Measurements from ENCODE around the gene POLR3G. TPM values are rescaled to one million over a fixed set of nuclear protein-coding genes. Genes with fewer than 3 reads are reported as not detected.

The POLR3G gene
- 13.2 and 13.6 TPM in 2 replicates for total RNA-seq (2022)
- Bru-seq, nascent RNA, result percentile 64 among the genes with signal in this experiment
- BruChase-seq, experiment 1, labeled RNA remaining after a 6-hour chase, result percentile 72 among the genes with signal in this experiment
- percentile 68 among the genes with signal in this experiment for BruChase-seq, experiment 2, labeled RNA remaining after a 2-hour chase
- long read RNA-seq, transcript POLR3G-201 (8 exons, 3,285 nt), result major isoform, 13 of 38 reads
- long read RNA-seq, partial matches to known transcripts, result 1 of 38 reads
- long read RNA-seq, other reads (novel, unspliced or antisense), result 18 of 38 reads

- ChIA-PET CTCF (interaction anchor here (0.5 to 3.5 kb wide), 12 partner anchors 9 to 840 kb away, joined by 3 to 25 read pairs (median 4); partner anchors contain the start of gene LYSMD3), POLR2A (interaction anchor here (0.6 to 6.0 kb wide), 24 partner anchors 8 to 908 kb away, joined by 3 to 122 read pairs (median 5); partner anchors contain the start of genes ARRDC3, CETN3 and LYSMD3)
- Mint-ChIP-seq H3K9me3 (ENCODE audit: unreplicated experiment) (no peaks in the 10 kb centered on the region), H3K4me1 (ENCODE audit: insufficient read depth, unreplicated experiment) (peaks cover 23% of the 10 kb centered on the region), H3K4me3 (ENCODE audit: unreplicated experiment) (peak within 1 kb of the TSS; percentile 100), H3K27ac (ENCODE audit: low read depth, unreplicated experiment) (peak within 1 kb of the TSS; percentile 83), H3K27me3 (ENCODE audit: insufficient read depth, unreplicated experiment) (no peaks in the 10 kb centered on the region), H3K36me3 (ENCODE audit: insufficient read depth, unreplicated experiment) (peaks cover under 1% of the 10 kb centered on the region)
- peak; percentile 37 for TF ChIP-seq CTCF (IDR thresholded peaks at IDR 0.05; ENCODE audit: unreplicated experiment)
- intact Hi-C loops (cut with micrococcal nuclease), result loop anchor here (1.0 kb wide), 1 partner anchor 55 kb away; the partner anchor contains the start of gene LYSMD3
- peak; percentile 93 for DNase-seq (ENCODE audit: unreplicated experiment)
- no TSS peak for BruUV-seq (replicated peaks)
These were observed at the start of gene POLR3G, which contains the start of gene MBLAC2 for GRCh38 chr5:90474235-90475107. POLR3G (plus strand) TSS chr5:90474864; CDS start chr5:90485568, 10,704 bp downstream. MBLAC2 (minus strand) TSS chr5:90474771; CDS start chr5:90474292, 479 bp downstream.

GRCh38 chr5:90434116-90434714 is 40.4 kb upstream of the POLR3G start:
- Mint-ChIP-seq H3K4me3 (ENCODE audit: unreplicated experiment) (no peak overlapping the region), H3K36me3 (ENCODE audit: insufficient read depth, unreplicated experiment) (no peaks in the 10 kb centered on the region), H3K27ac (ENCODE audit: low read depth, unreplicated experiment) (no peak overlapping the region), H3K27me3 (ENCODE audit: insufficient read depth, unreplicated experiment) (peaks cover 15% of the 10 kb centered on the region), H3K9me3 (ENCODE audit: unreplicated experiment) (no peaks in the 10 kb centered on the region), H3K4me1 (ENCODE audit: insufficient read depth, unreplicated experiment) (no peaks in the 10 kb centered on the region)
- intact Hi-C loops (cut with micrococcal nuclease), result no loop called here
- TF ChIP-seq CTCF (IDR thresholded peaks at IDR 0.05; ENCODE audit: unreplicated experiment), result peak; percentile 41
- POLR2A ChIA-PET, result interaction anchor here (0.6 kb wide), 1 partner anchor 25 kb away, joined by 3 read pairs; the partner anchor contains the start of gene CETN3
- BruUV-seq (replicated peaks), result no TSS peak
- CTCF ChIA-PET, result interaction anchor here (0.8 to 8.6 kb wide), 3 partner anchors 10 to 95 kb away, joined by 3 to 79 read pairs (median 3); partner anchors contain the start of gene LYSMD3
- DNase-seq (ENCODE audit: unreplicated experiment), result peak; percentile 54

- intact Hi-C loops (cut with micrococcal nuclease), result loop anchor here (2.0 to 5.0 kb wide), 2 partner anchors 270 to 345 kb away; no protein-coding TSS in a partner anchor
- BruUV-seq (replicated peaks), result no TSS peak
- Mint-ChIP-seq H3K27ac (ENCODE audit: low read depth, unreplicated experiment) (no peak overlapping the region), H3K27me3 (ENCODE audit: insufficient read depth, unreplicated experiment) (peaks cover 15% of the 10 kb centered on the region), H3K4me3 (ENCODE audit: unreplicated experiment) (no peak overlapping the region), H3K36me3 (ENCODE audit: insufficient read depth, unreplicated experiment) (no peaks in the 10 kb centered on the region), H3K4me1 (ENCODE audit: insufficient read depth, unreplicated experiment) (no peaks in the 10 kb centered on the region), H3K9me3 (ENCODE audit: unreplicated experiment) (no peaks in the 10 kb centered on the region)
- ChIA-PET CTCF (interaction anchor here (0.7 to 8.6 kb wide), 10 partner anchors 12 to 349 kb away, joined by 3 to 79 read pairs (median 4); partner anchors contain the start of genes LYSMD3, MBLAC2 and POLR3G), POLR2A (interaction anchor here (5.2 kb wide), 1 partner anchor 91 kb away, joined by 34 read pairs; the partner anchor contains the start of gene LYSMD3)
- TF ChIP-seq CTCF (IDR thresholded peaks at IDR 0.05; ENCODE audit: unreplicated experiment), result no peak
- no peak for DNase-seq (ENCODE audit: unreplicated experiment)
These were observed 37.0 kb upstream of the POLR3G start for GRCh38 chr5:90437663-90438062.

Measured in MCF 10A (cell line).